IPS-NIHi11 (cell line): ENCODE measurements around the gene FSIP1.

Experiments used
- DNase-seq: peaks from one replicate; pipeline ENCODE4 v3.0.0; 2012; ENCODE audit warnings: mixed read lengths, low spot score

The FSIP1 gene

GRCh38 chr15:39593656-39594445 is 188.8 kb downstream of the FSIP1 start:
- no peak for DNase-seq

- DNase-seq = no peak
These were observed 189.5 kb downstream of the FSIP1 start for GRCh38 chr15:39593071-39593655.

- DNase-seq = no peak
These were observed 190.1 kb downstream of the FSIP1 start for GRCh38 chr15:39592500-39592899.

- DNase-seq = no peak
These were observed 190.7 kb downstream of the FSIP1 start for GRCh38 chr15:39591896-39592315.

GRCh38 chr15:39591141-39591895 is 191.3 kb downstream of the FSIP1 start:
- no peak for DNase-seq

GRCh38 chr15:39589815-39590644 is 192.6 kb downstream of the FSIP1 start:
- no peak for DNase-seq

- DNase-seq = no peak
These were observed 193.3 kb downstream of the FSIP1 start for GRCh38 chr15:39589193-39589814.

GRCh38 chr15:39588531-39589192 is 194.0 kb downstream of the FSIP1 start:
- no peak for DNase-seq

- no peak for DNase-seq
These were observed 194.7 kb downstream of the FSIP1 start for GRCh38 chr15:39587731-39588530.

GRCh38 chr15:39587096-39587721 is 195.4 kb downstream of the FSIP1 start:
- no peak for DNase-seq

GRCh38 chr15:39586387-39587095 is 196.1 kb downstream of the FSIP1 start:
- DNase-seq = no peak

GRCh38 chr15:39585871-39586301 is 196.8 kb downstream of the FSIP1 start:
- no peak for DNase-seq

GRCh38 chr15:39585389-39585841 is 197.2 kb downstream of the FSIP1 start:
- DNase-seq = no peak

- DNase-seq = no peak
These were observed 197.8 kb downstream of the FSIP1 start for GRCh38 chr15:39584662-39585388.

- no peak for DNase-seq
These were observed 198.4 kb downstream of the FSIP1 start for GRCh38 chr15:39584266-39584659.

- DNase-seq = peak; percentile 31
These were observed 198.9 kb downstream of the FSIP1 start for GRCh38 chr15:39583596-39584265.

GRCh38 chr15:39582977-39583595 is 199.6 kb downstream of the FSIP1 start:
- DNase-seq = no peak
